NCI-H1694 (cell line): ENCODE data around the gene HMOX2.

Experiments used
- DNase-seq: peaks from one replicate; lab custom pipeline; 2025; lab: John Stamatoyannopoulos, UW

HMOX2 gene

GRCh38 chr16:4525069-4525468, 48.9 kb downstream of the HMOX2 start:
- DNase-seq, result no peak

GRCh38 chr16:4525634-4526277, 49.6 kb downstream of the HMOX2 start:
- no peak for DNase-seq

GRCh38 chr16:4529085-4530060, 53.2 kb downstream of the HMOX2 start:
- no peak for DNase-seq

- no peak for DNase-seq
Observed at GRCh38 chr16:4531811-4532210, 55.6 kb downstream of the HMOX2 start.

GRCh38 chr16:4532238-4532637, 56.0 kb downstream of the HMOX2 start:
- DNase-seq, result no peak

GRCh38 chr16:4533490-4533889, 57.3 kb downstream of the HMOX2 start:
- DNase-seq, result no peak

GRCh38 chr16:4534151-4534790, 58.1 kb downstream of the HMOX2 start:
- no peak for DNase-seq

- DNase-seq, result no peak
Observed at GRCh38 chr16:4535627-4536108, 59.5 kb downstream of the HMOX2 start.

GRCh38 chr16:4536391-4537106, 60.4 kb downstream of the HMOX2 start:
- no peak for DNase-seq

GRCh38 chr16:4537376-4538343, 61.5 kb downstream of the HMOX2 start:
- DNase-seq, result no peak

GRCh38 chr16:4538350-4539235, 62.4 kb downstream of the HMOX2 start, which contains the start of gene CDIP1:
CDIP1 (minus strand) TSS chr16:4538773; CDS start chr16:4514130, 24,643 bp downstream.
- peak; percentile 81 for DNase-seq

- DNase-seq, result no peak
Observed at GRCh38 chr16:4539716-4540284, 63.6 kb downstream of the HMOX2 start.

GRCh38 chr16:4544473-4544872, 68.3 kb downstream of the HMOX2 start:
- DNase-seq, result no peak

GRCh38 chr16:4548124-4548523, 71.9 kb downstream of the HMOX2 start:
- DNase-seq, result no peak

GRCh38 chr16:4550591-4550990, 74.4 kb downstream of the HMOX2 start:
- DNase-seq, result no peak

- no peak for DNase-seq
Observed at GRCh38 chr16:4552541-4552940, 76.3 kb downstream of the HMOX2 start.

GRCh38 chr16:4556112-4556511, 79.9 kb downstream of the HMOX2 start, which contains the start of gene C16orf96:
C16orf96 (plus strand) TSS chr16:4556340; CDS start chr16:4556490, 150 bp downstream.
- no peak for DNase-seq

- DNase-seq, result no peak
Observed at GRCh38 chr16:4556580-4556979, 80.4 kb downstream of the HMOX2 start.

- no peak for DNase-seq
Observed at GRCh38 chr16:4557973-4558372, 81.8 kb downstream of the HMOX2 start.
